B cell (primary cell): ENCODE data around the gene ITPR1. TPM values are rescaled to one million over a fixed set of nuclear protein-coding genes. Genes with fewer than 3 reads are reported as not detected.

Source experiments
- ATAC-seq: fragments of 200-7000 bp; cut with Tn5 transposase; one replicate; pipeline ENCODE4 v1.10.0; 2021; ENCODE audit warnings: low read depth, mild to moderate bottlenecking, moderate number of reproducible peaks, moderate library complexity
- CTCF ChIA-PET: fragments of 350-600 bp; sonication (Branson Sonifier 250); formaldehyde crosslinking; loops from one replicate; lab custom pipeline; 2021; ENCODE audit warnings: antibody characterized with exemption, inconsistent platforms; lab: Charles Lee
- POLR2A ChIA-PET: fragments of 350-600 bp; sonication (Branson Sonifier 250); formaldehyde crosslinking; loops from one replicate; lab custom pipeline; 2021; ENCODE audit warnings: antibody characterized with exemption; lab: Charles Lee
- DNase-seq: peaks from one replicate; pipeline ENCODE4 v3.0.0; 2013
- H2AFZ ChIP-seq: 2 replicates; pipeline ENCODE4 v1.6.1; 2012; ENCODE audit warnings: mild to moderate bottlenecking, low read depth, low read length; ENCODE audit not compliant: insufficient read depth, poor library complexity, severe bottlenecking
- H3K27ac ChIP-seq, 2 donors: 1 replicate in 1 of 2; 2 replicates in 1 of 2; pipeline ENCODE4 v1.5.1; 2012 to 2013; ENCODE audit warnings: low read length in 2 of 2, mild to moderate bottlenecking in 2 of 2, moderate library complexity in 1 of 2
- H3K27me3 ChIP-seq, 4 experiments: fragments of 200-600 bp in 1 of 4; sonication (generic) in 1 of 4; replicated peaks in 1 of 4; 1 replicate in 2 of 4; 2 replicates in 2 of 4; pipeline versions ENCODE4 v1.6.1 to v1.7.0; 2013 to 2016; ENCODE audit warnings: low read length in 3 of 4, mild to moderate bottlenecking in 2 of 4, mixed read lengths in 1 of 4, moderate library complexity in 1 of 4; ENCODE audit not compliant: insufficient read depth in 4 of 4, control insufficient read depth in 3 of 4; ENCODE audit errors: control extremely low read depth in 1 of 4
- H3K36me3 ChIP-seq, 2 experiments: replicated peaks in 1 of 2; 1 replicate in 1 of 2; 2 replicates in 1 of 2; pipeline versions ENCODE4 v1.6.1 to v1.7.1; 2013; ENCODE audit warnings: low read length in 1 of 2; ENCODE audit not compliant: insufficient read depth in 2 of 2, control insufficient read depth in 1 of 2; ENCODE audit errors: control extremely low read depth in 1 of 2, extremely low read depth in 1 of 2
- H3K4me1 ChIP-seq, 2 donors: fragments of 200-600 bp in 1 of 2; sonication (generic) in 1 of 2; 1 replicate in 1 of 2; 2 replicates in 1 of 2; pipeline versions ENCODE4 v1.5.1 to v1.6.1; 2013 to 2017; ENCODE audit warnings: low read length in 2 of 2; ENCODE audit not compliant: control insufficient read depth in 2 of 2, insufficient read depth in 2 of 2
- H3K4me2 ChIP-seq: replicated peaks from 2 replicates; pipeline ENCODE3; 2012; ENCODE audit warnings: mild to moderate bottlenecking, low read depth, low read length; ENCODE audit not compliant: poor library complexity, severe bottlenecking
- H3K4me3 ChIP-seq, 5 experiments: fragments of 200-600 bp in 1 of 5; sonication (generic) in 1 of 5; 1 replicate in 3 of 5; 2 replicates in 2 of 5; pipeline versions ENCODE4 v1.5.1 to v1.7.0; 2011 to 2016; ENCODE audit warnings: low read length in 4 of 5, mild to moderate bottlenecking in 4 of 5, low read depth in 2 of 5, control low read depth in 1 of 5, moderate library complexity in 1 of 5; ENCODE audit not compliant: insufficient read depth in 1 of 5; ENCODE audit errors: control extremely low read depth in 1 of 5, extremely low read depth in 1 of 5
- H3K79me2 ChIP-seq: fragments of 200-600 bp; sonication (generic); one replicate; pipeline ENCODE4 v1.6.0; 2016; ENCODE audit warnings: low read length; ENCODE audit not compliant: control insufficient read depth, insufficient read depth
- H3K9ac ChIP-seq: fragments of 200-600 bp; sonication (generic); 2 replicates; pipeline ENCODE4 v1.6.1; 2017; ENCODE audit warnings: mild to moderate bottlenecking, low read length, moderate library complexity
- H3K9me3 ChIP-seq, 3 donors: one replicate each; pipeline versions ENCODE4 v1.6.1 to v1.7.1; 2013; ENCODE audit warnings: low read length in 2 of 3; ENCODE audit not compliant: control insufficient read depth in 2 of 3, insufficient read depth in 1 of 3; ENCODE audit errors: control extremely low read depth in 1 of 3
- H4K20me1 ChIP-seq: 2 replicates; pipeline ENCODE4 v1.6.0; 2012; ENCODE audit warnings: mild to moderate bottlenecking, low read length; ENCODE audit not compliant: insufficient read depth, control insufficient read depth, poor library complexity, severe bottlenecking
- H3K27ac Mint-ChIP-seq: one replicate; pipeline ENCODE4 v1.8.0; 2021; ENCODE audit warnings: mixed read lengths
- H3K27me3 Mint-ChIP-seq: one replicate; pipeline ENCODE4 v1.8.0; 2021; ENCODE audit warnings: mixed read lengths
- H3K4me1 Mint-ChIP-seq: one replicate; pipeline ENCODE4 v1.8.0; 2021; ENCODE audit warnings: mixed read lengths
- H3K4me3 Mint-ChIP-seq: one replicate; pipeline ENCODE4 v1.8.0; 2021; ENCODE audit warnings: mixed read lengths
- H3K9me3 Mint-ChIP-seq: one replicate; pipeline ENCODE4 v1.8.0; 2022; ENCODE audit warnings: mixed read lengths; ENCODE audit not compliant: insufficient read depth
- CTCF ChIP-seq: fragments of 200-600 bp; IDR thresholded peaks from one replicate; pipeline ENCODE4 v1.8.0; 2022; ENCODE audit warnings: antibody characterized with exemption, mild to moderate bottlenecking
- EZH2 ChIP-seq: IDR thresholded peaks from 2 replicates; pipeline ENCODE4 v1.6.1; 2012; ENCODE audit warnings: borderline replicate concordance, low read depth, mild to moderate bottlenecking, moderate library complexity, low read length; ENCODE audit not compliant: insufficient read depth, poor library complexity, severe bottlenecking
- WGBS: methylation state at CpG from one replicate; pipeline ENCODE4 v1.1.5; 2013; ENCODE audit warnings: missing lambda C conversion rate; ENCODE audit not compliant: insufficient coverage; 5-methylcytosine and 5-hydroxymethylcytosine counted together
- intact Hi-C: fragments of 100-400 bp; cut with micrococcal nuclease; formaldehyde crosslinking; loops from one replicate; pipeline ENCODE4 v1.10.0; 2022
- polyA plus RNA-seq: library from polyadenylated mRNA; depleted of rRNA; stranded (reverse); fragments of >200 nt; gene quantifications from 2 replicates; pipeline ENCODE4 v1.2.3, GENCODE V29; 2012
- total RNA-seq, 2 donors: library from RNA; stranded (reverse); fragments of 120-200 nt in 1 of 2; gene quantifications; 1 replicate in 1 of 2; 2 replicates in 1 of 2; pipeline versions ENCODE4 v1.2.3 to v1.2.4, GENCODE V29; 2013 to 2022

Gene ITPR1
- total and polyA plus RNA-seq, 2 donors (not counting 1 experiment from before 2014, with no cell fraction given): 64.0 to 332 TPM

DNA sequence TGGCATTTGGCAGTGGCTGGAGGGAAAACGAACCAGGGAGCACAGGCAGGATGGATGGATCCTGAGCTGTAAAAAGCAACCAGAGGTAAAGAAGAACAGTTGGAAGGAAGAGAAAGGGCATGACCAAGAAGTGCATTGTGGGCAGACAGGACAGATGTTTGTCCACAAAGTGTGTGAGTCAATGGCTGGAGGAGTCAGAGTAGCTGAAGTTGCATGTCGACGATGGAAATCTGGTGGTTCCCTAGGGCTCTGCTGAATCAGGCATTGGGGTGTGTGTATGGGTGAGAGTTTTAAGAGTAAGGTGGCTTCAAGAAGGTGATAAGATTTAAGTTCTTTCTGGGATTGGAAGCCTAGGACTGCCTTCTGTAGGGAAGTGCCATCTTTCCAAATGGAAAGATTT lies 272.1 kb downstream of the ITPR1 start:
- Mint-ChIP-seq H3K4me1 (no peaks in the 10 kb centered on the region), H3K9me3 (peaks cover 3% of the 10 kb centered on the region), H3K27me3 (no peaks in the 10 kb centered on the region), H3K27ac (no peak overlapping the region), H3K4me3 (no peak overlapping the region)
- DNase-seq (no peak), ATAC-seq (no peak)
- Histone ChIP-seq H3K79me2 (peaks cover 24% of the 10 kb centered on the region), H3K4me2 (no peak overlapping the region), H3K36me3 (peaks cover 2 to 91% of the 10 kb centered on the region in 2 experiments), H3K4me1 (no peaks in the 10 kb centered on the region), H3K9me3 (peaks cover 2 to 12% (median 4%) of the 10 kb centered on the region in 3 donors), H3K27ac (no peak overlapping the region), H3K27me3 (no peaks in the 10 kb centered on the region), H3K9ac (no peak overlapping the region), H4K20me1 (peaks cover 80% of the 10 kb centered on the region), H2AFZ (no peak overlapping the region), H3K4me3 (no peak overlapping the region)
- POLR2A ChIA-PET: no interaction called here
- intact Hi-C loops: no loop called here
- WGBS: 98% methylated on average over 3 of the region's 3 CpGs
- TF ChIP-seq EZH2 (no peak), CTCF (no peak)
- CTCF ChIA-PET: interaction anchor here (1.4 kb wide), 2 partner anchors 13 to 54 kb away, joined by 4 read pairs; no protein-coding TSS in a partner anchor

DNA sequence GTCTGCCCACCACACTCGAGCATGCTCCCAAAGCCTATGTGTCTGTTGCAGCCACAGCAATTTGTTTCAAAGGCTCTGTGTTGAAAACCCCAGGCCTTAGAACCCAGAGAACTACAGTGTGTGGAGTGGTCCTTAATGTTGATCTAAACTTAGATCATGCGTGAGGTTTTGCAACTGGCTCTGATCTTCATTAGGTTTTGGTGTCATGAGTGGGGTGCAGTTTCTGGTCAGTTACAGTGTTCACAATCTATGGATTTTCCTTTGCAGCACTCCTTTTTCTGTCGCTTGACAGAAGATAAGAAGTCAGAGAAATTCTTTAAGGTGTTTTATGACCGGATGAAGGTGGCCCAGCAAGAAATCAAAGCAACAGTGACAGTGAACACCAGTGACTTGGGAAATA lies 273.1 kb downstream of the ITPR1 start:
- H3K9ac ChIP-seq: no peak overlapping the region
- peaks cover 2 to 8% (median 4%) of the 10 kb centered on the region in 3 donors for H3K9me3 ChIP-seq
- Mint-ChIP-seq H3K27me3 (no peaks in the 10 kb centered on the region), H3K27ac (no peak overlapping the region), H3K4me3 (no peak overlapping the region), H3K9me3 (peaks cover 3% of the 10 kb centered on the region), H3K4me1 (no peaks in the 10 kb centered on the region)
- ATAC-seq: no peak
- no peak for DNase-seq
- H2AFZ ChIP-seq: no peak overlapping the region
- no peaks in the 10 kb centered on the region for H3K4me1 ChIP-seq
- TF ChIP-seq CTCF (no peak), EZH2 (no peak)
- H3K27ac ChIP-seq: no peak overlapping the region
- intact Hi-C loops: no loop called here
- H3K79me2 ChIP-seq: peaks cover 24% of the 10 kb centered on the region
- H3K4me3 ChIP-seq: no peak overlapping the region
- H3K27me3 ChIP-seq: no peaks in the 10 kb centered on the region
- no peak overlapping the region for H3K4me2 ChIP-seq
- WGBS: 100% methylated on average over 4 of the region's 4 CpGs
- H3K36me3 ChIP-seq: peaks cover 2 to 91% of the 10 kb centered on the region in 2 experiments
- H4K20me1 ChIP-seq: peaks cover 83% of the 10 kb centered on the region
- ChIA-PET POLR2A (no interaction called here), CTCF (interaction anchor here (0.9 to 1.4 kb wide), 3 partner anchors 12 to 289 kb away, joined by 3 to 4 read pairs (median 4); no protein-coding TSS in a partner anchor)
